ENCODE data around the gene PSMB10.

The PSMB10 gene

DNA sequence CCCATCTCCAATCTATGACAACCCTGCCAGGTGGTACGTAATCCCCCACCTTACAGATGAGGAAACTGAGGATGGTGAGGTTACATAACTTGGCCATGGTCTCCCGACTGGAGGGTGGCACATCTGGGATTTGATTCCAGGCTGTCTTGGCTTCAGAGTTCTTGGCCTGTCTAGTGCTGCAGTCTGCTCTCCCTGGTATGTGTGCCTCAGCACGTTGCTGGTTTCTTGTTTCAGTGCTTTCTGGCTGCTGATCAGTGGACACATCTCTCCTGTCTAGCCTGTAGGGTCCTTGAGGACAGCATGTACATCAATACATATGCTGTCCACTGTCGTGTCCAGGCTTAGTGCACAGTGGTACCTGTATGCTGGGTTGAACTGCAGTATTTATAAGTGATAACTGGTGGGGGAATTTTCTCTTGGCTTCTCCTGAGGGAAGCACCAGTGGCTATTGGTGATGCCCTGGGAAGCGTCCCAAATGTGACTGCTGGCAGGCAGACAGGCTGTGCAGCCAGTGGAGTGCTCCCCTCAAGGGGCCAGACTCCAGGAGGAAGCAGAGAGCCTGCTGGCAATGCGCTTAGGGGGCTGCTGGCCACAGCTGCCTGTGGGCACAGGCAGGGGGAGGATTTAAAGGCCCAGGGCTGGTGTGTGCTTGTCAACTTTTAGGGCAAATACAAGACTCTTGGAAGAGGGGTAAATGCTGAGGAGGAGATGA is 19.4 kb downstream of the PSMB10 start:
- TF ChIP-seq, protein P1, sequence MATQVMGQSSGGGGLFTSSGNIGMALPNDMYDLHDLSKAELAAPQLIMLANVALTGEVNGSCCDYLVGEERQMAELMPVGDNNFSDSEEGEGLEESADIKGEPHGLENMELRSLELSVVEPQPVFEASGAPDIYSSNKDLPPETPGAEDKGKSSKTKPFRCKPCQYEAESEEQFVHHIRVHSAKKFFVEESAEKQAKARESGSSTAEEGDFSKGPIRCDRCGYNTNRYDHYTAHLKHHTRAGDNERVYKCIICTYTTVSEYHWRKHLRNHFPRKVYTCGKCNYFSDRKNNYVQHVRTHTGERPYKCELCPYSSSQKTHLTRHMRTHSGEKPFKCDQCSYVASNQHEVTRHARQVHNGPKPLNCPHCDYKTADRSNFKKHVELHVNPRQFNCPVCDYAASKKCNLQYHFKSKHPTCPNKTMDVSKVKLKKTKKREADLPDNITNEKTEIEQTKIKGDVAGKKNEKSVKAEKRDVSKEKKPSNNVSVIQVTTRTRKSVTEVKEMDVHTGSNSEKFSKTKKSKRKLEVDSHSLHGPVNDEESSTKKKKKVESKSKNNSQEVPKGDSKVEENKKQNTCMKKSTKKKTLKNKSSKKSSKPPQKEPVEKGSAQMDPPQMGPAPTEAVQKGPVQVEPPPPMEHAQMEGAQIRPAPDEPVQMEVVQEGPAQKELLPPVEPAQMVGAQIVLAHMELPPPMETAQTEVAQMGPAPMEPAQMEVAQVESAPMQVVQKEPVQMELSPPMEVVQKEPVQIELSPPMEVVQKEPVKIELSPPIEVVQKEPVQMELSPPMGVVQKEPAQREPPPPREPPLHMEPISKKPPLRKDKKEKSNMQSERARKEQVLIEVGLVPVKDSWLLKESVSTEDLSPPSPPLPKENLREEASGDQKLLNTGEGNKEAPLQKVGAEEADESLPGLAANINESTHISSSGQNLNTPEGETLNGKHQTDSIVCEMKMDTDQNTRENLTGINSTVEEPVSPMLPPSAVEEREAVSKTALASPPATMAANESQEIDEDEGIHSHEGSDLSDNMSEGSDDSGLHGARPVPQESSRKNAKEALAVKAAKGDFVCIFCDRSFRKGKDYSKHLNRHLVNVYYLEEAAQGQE (IDR thresholded peaks at IDR 0.05; ENCODE audit: insufficient read depth in 1 of 2, low read depth in 2 of 2, low read length in 2 of 2) = no peak
- no peak for TF ChIP-seq POLR2AphosphoS5 (IDR thresholded peaks at IDR 0.05; ENCODE audit: low read depth, low read length)
- TF ChIP-seq SIN3A (IDR thresholded peaks at IDR 0.05; ENCODE audit: borderline replicate concordance, insufficient read depth, low read length) = no peak
- no peak for TF ChIP-seq FOXP2 (optimal IDR thresholded peaks at IDR 0.05; ENCODE audit: borderline replicate concordance, extremely low read depth, extremely low read length, insufficient read depth)
- no peak for TF ChIP-seq TAF1 (IDR thresholded peaks at IDR 0.05; ENCODE audit: borderline replicate concordance, insufficient read depth, low read length)

DNA sequence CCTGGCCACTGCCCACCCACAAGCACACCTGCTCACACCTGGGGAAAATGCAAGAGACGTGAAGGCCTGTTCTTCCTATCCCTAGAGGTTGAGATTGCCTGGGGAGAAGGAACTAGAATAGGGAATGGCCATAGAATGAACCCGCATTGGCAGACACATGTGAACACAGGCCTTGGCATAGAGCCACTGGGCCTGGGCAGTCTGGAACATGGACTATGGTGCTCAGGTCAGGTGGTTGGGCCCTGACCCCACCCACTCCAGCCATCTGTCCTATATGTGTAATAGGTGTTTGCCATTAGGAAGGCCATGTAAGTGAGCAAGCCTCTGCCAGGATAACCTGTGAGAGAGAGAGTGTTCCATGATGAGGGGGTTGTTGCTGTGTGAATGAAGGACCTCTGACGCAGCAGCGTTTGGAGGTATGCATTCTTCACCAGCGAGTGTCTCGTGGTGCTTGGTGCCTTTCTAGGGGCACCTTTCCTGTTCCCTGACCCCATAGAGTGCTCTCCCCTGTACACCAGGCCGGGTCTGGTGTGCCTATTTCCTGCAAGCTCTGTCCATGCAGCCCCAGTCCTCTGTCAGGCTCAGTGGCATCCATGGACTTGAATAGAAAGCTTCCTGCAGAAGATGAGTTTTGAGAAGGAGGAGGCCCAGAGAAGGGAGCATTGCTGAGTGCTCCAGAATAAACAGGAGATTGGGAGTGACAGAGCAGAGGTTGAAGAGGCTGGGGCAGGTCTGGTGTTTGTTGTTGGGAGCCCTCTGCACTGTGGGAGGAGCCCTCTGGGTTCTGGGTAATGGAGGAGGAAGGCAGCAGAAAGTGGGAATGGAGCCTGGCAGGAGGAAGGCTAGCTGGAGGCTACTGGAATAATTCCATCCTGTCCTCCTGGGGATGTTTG is 20.6 kb downstream of the PSMB10 start:
- TF ChIP-seq TAF1 (IDR thresholded peaks at IDR 0.05; ENCODE audit: borderline replicate concordance, insufficient read depth, low read length) (no peak), SIN3A (IDR thresholded peaks at IDR 0.05; ENCODE audit: borderline replicate concordance, insufficient read depth, low read length) (no peak), FOXP2 (optimal IDR thresholded peaks at IDR 0.05; ENCODE audit: borderline replicate concordance, extremely low read depth, extremely low read length, insufficient read depth) (no peak), POLR2AphosphoS5 (IDR thresholded peaks at IDR 0.05; ENCODE audit: low read depth, low read length) (no peak)
- TF ChIP-seq, protein P1 (IDR thresholded peaks at IDR 0.05; ENCODE audit: insufficient read depth in 1 of 2, low read depth in 2 of 2, low read length in 2 of 2) = no peak

DNA sequence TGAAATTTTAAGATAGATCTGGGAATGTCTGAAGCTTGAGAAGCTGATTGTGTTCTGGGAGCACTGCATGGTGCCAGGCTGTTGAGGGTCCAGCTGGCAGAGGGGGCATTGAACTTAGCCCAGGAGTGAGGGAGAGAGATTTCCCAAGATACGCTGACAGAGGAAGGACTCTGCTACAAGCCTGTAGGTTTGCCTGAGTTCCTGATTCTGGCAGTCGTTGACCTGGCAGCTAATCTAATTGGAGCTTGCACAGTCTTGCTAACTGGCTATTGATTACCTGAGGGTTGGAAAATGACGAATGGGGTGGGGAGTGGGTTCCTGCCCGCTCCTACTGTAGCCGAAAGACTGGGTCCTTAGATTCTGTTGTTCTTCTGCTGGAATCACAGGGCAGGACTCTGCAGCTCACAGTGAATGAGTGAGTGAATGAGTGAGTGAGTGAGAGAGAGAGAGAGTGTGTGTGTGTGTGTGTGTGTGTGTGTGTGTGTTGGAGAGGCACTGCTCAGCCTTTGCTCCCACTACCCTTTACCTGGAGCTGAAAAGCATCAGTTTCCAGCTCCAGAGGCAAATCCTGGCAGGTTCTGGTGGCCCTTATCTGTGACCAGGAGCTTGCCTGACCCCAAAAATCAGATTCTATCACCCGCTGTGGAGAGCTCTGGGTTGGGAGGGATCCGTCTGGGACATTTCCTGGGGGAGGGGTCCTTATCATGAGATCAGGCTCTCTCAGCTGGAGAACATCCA is 21.7 kb downstream of the PSMB10 start:
- TF ChIP-seq FOXP2 (optimal IDR thresholded peaks at IDR 0.05; ENCODE audit: borderline replicate concordance, extremely low read depth, extremely low read length, insufficient read depth) = no peak
- no peak for TF ChIP-seq TAF1 (IDR thresholded peaks at IDR 0.05; ENCODE audit: borderline replicate concordance, insufficient read depth, low read length)

DNA sequence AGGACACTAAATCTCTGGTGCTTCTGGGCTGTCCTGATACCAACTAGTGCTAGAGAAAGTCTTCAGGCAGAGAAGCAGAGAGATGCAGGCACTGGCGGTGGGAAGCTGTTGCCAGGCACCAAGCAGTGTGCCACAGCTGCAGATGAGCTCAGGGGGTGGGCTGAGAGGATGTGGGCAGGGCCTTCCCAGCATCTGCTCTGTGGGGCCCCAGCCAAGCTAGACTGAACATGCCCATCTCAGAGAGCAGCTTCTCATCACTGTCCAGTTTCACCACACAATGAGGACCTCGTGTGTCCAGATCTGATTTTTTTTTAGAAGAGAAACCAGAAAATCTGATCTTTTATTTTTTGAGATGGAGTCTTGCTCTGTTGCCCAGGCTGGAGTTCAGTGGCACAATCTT is 26.5 kb downstream of the PSMB10 start:
- TF ChIP-seq SIN3A (IDR thresholded peaks at IDR 0.05; ENCODE audit: borderline replicate concordance, insufficient read depth, low read length) = no peak

DNA sequence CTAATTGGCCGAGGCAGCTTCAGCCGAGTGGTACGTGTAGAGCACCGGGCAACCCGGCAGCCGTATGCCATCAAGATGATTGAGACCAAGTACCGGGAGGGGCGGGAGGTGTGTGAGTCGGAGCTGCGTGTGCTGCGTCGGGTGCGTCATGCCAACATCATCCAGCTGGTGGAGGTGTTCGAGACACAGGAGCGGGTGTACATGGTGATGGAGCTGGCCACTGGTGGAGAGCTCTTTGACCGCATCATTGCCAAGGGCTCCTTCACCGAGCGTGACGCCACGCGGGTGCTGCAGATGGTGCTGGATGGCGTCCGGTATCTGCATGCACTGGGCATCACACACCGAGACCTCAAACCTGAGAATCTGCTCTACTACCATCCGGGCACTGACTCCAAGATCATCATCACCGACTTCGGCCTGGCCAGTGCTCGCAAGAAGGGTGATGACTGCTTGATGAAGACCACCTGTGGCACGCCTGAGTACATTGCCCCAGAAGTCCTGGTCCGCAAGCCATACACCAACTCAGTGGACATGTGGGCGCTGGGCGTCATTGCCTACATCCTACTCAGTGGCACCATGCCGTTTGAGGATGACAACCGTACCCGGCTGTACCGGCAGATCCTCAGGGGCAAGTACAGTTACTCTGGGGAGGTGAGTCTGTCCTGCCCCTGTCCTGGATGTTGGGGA is 27.5 kb downstream of the PSMB10 start:
- TF ChIP-seq, protein P1 (IDR thresholded peaks at IDR 0.05; ENCODE audit: insufficient read depth in 1 of 2, low read depth in 2 of 2, low read length in 2 of 2) = no peak
- no peak for TF ChIP-seq POLR2AphosphoS5 (IDR thresholded peaks at IDR 0.05; ENCODE audit: low read depth, low read length)
- no peak for TF ChIP-seq TAF1 (IDR thresholded peaks at IDR 0.05; ENCODE audit: borderline replicate concordance, insufficient read depth, low read length)
- TF ChIP-seq SIN3A (IDR thresholded peaks at IDR 0.05; ENCODE audit: borderline replicate concordance, insufficient read depth, low read length) = no peak
- no peak for TF ChIP-seq FOXP2 (optimal IDR thresholded peaks at IDR 0.05; ENCODE audit: borderline replicate concordance, extremely low read depth, extremely low read length, insufficient read depth)

Measured in PFSK-1 (cell line).